HG03097 (cell line): Measurements from ENCODE around the gene HEATR5A.
"Not testable (repeated sequence)": the region's sequence is repeated elsewhere in the genome, so short reads cannot be mapped to it uniquely, and the experiment has no call there.

Experiments used
- ATAC-seq: cut with Tn5 transposase; IDR thresholded peaks from one replicate; pipeline ENCODE4 v1.9.1; 2021; ENCODE audit not compliant: unreplicated experiment, low FRiP score

The HEATR5A gene

DNA sequence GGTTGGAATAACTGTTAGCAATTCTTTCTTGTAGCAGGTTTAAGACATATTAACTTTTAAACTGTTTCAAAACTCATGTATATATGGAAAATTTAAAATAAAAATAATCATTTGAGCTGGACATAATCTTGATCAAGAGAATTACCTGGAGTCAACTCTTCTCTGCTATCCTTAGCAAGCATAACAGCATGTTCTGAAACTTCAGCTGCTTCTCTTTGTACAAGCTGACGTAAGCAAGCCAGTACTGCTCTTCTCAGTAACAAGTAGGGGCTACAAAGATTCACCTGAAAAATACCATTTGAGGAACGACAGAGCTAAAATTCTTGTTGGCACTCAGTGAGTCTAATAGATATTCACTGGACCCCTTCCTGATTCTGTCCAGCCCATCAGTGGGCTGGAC is 83.0 kb downstream of the HEATR5A start:
- ATAC-seq = no peak

DNA sequence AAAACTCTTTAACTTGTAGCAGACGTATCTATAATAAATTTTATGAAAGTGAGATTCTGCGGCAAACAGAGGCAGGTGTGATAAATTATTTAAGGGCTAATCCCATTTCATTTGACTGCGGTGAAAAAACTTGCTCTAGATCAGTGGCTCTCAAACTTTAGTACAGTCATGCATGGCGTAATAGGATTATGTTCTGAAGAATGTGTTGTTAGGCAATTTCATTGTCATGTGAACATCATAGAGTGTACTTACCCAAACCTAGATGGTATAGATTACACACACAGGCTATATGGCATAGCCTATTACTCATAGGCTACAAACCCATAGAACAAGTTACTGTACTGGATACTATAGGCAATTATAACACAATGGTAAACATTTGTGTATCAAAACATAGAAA is 83.7 kb downstream of the HEATR5A start:
- ATAC-seq = no peak

DNA sequence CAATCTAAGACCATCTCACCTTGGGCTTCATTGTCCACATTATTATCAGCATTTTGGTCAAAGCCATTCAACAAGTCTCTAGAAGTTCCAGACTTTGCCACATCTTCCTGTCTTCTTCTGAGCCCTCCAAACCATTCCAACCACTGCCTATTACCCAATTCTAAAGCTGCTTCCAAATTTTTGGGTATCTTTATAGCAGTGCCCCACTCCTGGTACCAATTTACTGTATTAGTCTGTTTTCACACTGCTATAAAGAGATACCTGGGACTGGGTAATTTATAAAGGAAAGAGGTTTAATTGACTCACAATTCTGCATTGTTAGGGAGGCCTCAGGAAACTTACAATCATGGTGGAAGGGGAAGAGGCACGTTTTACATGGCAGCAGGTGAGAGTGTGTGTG is 89.0 kb downstream of the HEATR5A start:
- not testable (repeated sequence) for ATAC-seq

DNA sequence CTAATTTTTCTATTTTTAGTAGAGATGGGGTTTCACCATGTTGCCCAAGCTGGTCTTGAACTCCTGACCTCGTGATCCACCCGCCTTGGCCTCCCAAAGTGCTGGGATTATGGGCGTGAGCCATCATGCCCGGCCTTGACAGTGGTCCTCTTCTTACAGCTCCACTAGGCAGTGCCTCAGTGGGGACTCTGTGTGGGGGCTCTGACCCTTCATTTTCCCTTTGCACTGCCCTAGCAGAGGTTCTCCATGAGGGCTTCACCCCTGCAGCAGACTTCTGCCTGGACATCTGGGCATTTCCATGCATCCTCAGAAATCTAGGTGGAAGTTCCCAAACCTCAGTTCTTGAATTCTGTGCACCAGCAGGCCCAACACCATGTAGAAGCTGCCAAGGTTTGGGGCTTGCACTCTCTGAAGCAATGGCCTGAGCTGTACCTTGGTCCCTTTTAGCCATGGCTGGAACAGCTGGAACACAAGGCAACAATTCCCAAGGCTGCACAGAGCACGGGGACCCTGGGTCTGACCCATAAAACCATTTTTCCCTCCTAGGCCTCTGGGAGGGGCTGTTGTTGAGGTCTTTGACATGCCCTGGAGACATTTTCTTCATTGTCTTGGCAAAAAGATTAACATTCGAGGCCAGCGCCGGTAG is 90.4 kb downstream of the HEATR5A start:
- ATAC-seq = not testable (repeated sequence)

DNA sequence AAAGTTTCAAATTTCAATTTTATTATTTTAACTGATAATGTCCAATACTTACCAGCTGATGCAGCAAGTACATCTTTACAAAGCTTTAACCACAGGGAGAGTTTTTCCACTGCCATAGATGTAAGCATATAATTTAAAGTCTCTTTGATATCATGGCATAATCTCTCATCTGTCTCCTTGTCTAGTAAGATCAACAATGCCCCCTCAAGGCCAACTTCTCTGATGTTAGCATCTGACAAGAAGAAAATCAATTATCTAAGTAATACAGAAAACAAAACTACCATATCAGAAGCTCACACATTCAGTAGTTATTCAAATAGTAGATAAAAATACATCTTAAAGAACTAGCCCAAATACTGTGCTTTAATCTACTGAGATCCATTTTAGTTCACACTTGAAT is 94.2 kb downstream of the HEATR5A start:
- ATAC-seq = no peak

DNA sequence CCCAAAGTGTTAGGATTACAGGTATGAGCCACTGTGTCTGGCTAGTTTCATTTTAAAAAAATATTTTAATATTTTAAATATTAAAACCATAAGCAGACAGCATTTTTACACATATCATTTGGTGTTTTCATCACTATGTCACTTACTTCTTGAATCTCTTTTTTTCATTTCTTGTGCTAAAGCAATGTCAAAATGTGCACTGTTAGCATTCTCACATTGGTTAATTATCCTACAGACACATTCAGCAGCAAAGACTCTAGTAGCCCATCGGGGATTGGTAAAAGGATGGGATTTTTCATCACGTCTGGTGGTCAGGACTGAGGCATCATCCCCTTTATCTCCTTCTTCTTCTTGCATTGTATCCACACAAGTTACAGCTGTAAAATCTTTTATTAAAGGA is 96.9 kb downstream of the HEATR5A start:
- ATAC-seq = no peak

DNA sequence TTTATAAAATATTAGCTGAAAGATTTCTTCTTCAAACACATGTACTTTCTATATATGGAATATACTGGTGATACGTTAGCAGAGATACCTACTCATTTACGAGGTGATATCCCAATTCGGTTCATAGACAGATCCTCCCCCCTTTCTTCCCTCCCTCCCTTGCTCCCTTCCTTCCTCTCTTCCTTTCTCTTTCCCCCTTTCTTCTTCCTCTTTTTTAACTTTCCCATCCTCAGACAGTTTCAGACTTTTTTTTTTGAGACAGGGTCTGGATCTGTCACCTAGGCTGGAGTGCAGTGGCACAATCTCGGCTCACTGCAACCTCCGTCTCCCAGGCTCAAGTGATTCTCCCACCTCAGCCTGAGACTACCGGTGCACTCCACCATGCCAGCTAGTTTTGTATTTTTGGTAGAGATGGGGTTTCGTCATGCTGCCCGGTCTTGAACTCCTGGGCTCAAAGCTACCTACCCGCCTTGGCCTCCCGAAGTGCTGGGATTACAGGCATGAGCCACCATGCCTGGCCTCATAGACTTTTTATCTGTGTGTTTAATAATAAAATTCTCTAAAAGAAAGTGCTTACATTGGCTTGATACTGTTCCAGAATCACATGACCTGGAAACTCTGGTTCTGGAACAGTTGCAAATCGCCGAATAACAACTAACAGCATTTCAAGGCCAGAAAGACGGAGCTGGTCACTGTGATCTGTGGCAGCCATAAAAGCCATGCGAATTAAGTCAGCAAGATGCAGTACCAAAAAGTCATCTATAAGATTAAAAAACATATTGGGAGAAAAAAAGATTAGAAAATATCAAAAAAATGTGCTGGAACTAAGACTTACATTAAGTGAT is 99.2 kb downstream of the HEATR5A start:
- no peak for ATAC-seq

DNA sequence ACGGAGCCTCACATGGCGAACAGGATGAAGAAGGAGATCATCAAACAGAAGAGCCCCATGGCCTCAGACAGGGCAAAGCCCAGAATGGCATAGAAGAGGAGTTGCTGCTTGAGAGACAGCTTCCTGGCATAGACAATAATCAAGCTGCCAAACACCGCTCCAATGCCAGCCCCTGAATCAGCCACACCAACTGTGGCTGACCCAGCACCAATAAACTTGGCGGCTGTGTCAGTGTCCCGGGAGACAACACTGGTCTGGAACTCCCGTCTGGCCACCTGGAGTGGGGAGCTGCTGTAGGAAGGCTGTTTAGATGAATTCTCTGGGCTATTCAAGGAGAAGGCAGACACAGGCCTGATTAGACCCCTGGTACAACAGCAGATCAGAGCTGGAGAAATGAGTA is 100.1 kb downstream of the HEATR5A start:
- no peak for ATAC-seq

DNA sequence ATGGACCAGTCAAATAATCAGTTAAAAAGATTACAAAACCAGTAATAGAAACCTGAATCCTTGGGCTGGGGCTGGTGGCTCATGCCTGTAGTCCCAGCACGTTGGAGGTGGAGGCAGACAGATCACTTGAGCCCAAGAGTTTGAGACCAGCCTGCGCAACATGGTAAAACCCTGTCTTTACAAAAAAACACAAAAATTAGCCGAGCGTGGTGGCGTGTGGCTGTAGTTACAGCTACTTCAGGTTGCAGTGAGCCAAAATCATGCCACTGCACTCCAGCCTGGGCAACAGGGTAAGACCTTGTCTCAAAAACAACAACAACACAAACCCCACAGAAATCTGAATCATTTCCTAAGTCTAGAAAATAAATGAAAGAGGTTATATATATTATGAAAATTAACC is 100.6 kb downstream of the HEATR5A start:
- no peak for ATAC-seq

DNA sequence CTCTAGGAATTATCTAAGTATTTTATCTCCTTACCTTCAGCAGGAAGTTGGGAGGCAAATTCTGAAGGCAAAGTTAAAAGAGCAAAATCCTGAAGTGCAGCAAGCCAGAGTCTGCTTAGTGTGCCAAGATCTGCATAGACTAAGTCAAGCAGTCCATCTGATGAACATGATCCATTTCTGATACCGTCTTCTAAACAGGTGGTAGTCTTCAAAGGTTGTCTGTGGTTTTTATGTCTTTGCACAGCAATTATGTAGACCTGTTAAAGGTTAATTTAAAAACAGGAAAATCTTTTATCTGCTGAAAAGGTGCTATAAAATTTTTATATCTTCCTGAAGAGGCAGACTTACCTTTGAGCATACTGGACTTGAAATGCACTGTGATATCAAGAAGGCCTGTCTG is 107.4 kb downstream of the HEATR5A start:
- ATAC-seq = no peak

DNA sequence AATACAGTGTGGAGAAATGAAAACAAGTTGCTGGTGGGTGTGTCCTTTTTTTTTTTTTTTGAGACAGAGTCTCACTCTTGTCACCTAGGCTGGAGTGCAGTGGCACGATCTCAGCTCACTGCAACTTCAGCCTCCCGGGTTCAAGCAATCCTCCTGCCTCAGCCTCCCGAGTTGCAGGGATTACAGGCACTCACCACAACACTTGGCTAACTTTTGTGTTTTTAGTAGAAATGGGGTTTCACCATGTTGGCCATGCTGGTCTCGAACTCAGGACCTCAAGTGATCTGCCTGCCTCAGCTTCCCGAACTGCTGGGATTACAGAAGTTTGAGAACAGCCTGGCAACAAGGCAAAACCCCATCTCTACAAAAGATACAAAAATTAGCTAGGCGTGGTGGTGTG is 108.0 kb downstream of the HEATR5A start:
- not testable (repeated sequence) for ATAC-seq

DNA sequence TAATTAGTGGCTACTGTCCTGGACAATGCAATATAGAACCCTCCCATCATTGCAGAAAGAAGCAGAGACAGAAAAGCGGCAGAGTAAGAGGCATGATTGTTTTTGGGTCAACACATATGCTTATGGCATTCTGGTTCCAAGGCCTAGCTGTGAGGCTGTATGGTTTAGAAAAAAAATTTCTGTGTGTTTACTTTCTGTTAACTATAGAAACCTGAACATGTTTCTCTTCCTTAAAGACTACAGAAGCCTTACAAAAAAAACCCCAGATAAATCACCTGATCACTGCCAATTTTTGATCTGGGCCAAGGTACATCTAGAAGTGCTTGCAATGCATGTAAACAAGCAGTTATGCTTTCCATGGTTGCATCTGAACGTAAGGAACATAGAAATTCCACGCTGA is 112.7 kb downstream of the HEATR5A start:
- no peak for ATAC-seq

DNA sequence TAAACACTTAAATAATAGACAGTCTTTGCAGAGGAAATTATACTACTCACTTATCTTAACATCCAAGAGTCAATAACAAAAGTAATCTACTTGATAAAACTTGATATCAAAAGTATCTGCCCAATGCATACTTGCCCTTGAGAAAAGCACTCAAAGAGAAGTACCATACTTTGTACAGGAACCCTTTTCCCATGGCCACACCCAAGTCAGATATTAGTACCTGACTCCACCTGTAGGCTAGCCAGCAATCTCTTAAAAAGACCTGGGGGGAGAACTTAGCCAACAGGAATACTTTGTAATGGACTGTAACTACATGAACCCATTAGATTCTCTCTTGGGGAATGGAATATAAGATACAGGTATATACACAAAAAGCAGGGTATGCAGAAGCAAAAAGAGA is 113.2 kb downstream of the HEATR5A start:
- no peak for ATAC-seq

DNA sequence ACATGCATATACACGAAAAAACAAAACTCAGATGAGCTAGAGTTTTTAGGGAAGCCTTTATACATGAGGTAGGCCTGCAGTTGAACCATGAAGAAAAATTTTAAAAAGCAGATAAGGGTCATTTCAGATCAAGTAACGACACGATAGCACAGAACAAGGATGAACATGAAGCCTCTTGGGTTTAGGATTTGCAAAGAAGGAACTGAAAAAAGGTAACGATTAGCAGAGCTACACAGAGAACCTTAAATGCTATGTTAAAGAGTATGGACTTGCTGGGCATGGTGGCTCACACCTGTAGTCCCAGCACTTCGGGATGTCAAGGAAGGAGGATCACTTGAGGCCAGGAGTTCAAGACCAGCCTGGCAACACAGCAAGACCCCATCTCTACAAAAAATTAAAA is 116.7 kb downstream of the HEATR5A start:
- no peak for ATAC-seq

DNA sequence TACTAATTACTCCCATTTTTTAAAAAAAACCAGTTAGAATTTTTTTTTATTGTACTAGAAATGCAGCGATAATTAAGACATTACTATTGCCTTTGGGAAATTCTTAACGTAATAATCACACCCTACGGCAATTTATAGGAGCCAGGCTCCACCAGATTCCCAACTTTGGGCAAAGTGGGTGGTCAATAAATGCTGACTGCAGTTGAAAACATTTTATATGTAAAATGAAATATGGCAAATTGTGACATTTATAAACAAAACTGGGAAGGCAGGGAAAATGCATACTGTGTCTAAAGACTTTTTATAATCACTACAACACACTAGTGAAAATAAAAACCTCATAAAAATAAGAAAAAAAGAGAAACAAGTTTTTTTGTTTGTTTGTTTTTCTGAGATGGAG is 119.5 kb downstream of the HEATR5A start:
- ATAC-seq = no peak

DNA sequence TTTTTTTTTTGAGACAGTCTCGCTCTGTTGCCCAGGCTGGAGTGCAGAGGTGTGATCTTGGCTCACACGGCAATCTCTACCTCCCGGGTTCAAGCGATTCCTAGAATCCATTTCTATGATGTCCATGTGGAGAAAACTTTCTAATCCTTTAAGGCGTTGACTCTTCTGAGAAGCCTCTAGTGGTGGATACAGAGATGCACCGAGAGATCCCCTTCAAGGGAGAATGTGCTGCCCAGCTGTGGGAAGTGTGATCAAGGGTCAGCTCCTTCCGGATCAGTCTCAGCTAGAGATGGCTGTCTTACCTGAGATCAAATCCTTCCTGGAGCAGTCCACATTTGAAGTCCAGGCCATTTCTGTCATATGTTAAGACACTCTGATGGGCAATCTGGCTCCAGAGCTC is 120.1 kb downstream of the HEATR5A start:
- ATAC-seq = no peak

DNA sequence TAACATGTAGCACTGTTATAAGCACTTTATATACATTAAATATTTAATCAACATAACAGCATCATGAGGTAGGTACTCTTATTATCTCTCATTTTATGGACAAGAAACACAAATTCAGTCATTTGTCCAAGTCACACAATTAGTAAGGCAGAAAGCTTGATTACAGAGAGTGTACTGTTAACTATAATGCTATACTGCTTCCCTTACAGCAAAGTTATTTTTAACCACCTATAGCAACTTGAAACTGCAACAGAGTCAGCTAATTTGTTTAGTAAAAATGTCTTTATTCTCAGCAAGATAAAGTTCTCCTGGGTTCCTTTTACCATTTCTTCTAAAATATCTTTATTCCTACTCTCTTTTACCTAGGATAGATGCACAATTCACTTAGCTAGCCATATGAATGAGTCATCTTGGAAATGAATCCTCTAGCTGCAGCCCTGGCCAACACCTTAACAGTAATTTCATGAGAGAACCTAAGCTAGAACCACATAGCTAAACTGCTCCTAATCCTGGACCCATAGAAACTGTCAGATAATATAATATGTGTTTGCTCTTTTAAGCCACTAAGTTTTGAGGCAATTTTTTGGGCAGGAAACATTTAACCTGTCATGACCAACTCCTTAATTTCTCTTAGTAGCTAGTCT is 122.5 kb downstream of the HEATR5A start:
- no peak for ATAC-seq

DNA sequence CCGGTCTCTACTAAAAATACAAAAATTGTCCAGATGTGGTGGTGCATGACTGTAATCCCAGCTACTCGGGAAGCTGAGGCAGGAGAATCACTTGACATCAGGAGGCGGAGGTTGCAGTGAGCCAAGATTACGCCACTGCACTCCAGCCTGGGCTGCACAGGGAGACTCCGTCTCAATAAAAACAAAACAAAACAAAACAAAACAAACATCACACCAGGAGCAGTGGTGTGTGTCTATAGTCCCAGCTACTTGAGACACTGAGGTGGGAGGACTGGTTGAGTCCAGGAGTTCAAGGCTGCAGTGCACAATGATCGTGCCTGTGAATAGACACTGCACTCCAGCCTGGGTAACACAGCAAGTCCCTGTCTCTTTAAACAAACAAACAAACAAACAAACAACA is 123.2 kb downstream of the HEATR5A start:
- no peak for ATAC-seq

DNA sequence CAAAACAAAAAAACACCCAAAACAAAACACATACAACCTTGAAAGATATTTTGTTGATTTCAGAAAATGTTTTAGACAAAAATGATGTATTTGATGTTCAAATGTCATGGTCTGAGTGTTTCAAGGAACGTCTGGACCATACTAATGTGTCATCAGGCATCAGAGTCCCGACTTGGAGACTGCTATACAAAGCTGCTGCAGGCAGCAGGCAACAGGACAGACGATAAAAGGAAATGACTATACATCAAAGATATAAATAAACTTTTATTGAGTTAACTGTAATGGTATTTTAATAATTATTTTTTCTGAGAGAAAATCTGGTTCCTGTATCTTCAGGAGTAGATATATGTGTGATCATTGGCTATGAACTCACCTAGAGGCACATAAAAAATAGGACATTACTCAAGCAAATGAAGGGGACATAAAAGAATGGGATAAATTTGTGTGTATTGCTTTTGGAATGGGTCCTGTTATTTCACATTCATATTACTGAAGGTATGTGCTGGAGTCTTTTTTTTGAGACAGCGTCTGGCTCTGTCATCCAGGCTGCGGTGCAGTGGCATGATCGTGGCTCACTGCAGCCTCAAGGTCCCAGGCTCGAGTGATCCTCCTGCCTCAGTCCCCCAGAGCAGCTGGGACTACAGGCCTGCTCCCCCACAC is 125.5 kb downstream of the HEATR5A start:
- ATAC-seq = no peak

DNA sequence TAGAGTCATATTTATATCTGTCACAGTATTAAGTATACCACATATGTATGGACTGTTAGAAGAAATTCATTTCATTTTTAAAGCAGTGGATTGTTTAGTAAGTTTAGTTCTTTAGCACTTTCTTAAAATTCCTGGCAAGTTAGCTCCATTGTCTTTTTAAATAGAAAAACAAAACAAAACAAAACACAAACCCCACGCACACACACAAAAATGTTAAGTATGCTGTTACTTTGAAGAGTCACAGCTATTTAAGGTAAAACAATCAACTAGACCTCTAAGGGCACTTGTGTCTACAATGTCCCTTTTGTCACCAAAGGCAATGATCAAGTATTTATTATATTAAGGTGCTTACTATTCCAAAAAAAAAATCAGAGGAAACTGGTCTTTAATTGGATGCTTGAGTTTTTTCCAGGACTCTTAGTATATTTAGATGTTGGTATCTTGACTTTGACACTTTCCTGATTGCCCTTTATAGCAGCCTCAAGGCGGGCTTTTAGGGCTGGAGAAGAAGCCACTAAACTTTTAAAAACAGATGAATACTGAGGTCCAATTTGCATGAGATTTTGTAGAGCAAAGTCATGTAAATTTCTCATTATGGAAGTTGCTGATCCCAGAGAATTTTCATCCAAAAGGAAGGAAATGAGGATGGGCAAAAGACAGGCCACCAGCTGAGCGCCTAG is 127.3 kb downstream of the HEATR5A start:
- ATAC-seq = no peak

DNA sequence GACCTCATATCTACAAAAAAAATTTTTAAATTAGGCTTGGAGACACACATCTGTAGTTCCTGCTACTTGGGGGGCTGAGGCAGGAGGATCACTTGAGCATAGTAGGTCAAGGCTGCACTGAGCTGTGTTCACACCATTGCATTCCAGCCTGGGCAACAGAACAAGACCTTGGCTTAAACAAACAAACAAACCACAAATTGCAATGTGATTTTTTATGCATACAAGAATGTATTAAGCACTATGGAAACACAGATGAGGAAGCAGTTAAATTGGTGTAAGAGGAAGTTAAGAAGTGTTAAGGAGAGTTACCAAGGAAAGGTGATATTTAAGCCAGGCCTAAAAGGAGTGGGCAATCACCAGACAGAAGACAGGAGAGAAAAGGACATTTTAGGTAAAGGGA is 129.1 kb downstream of the HEATR5A start:
- no peak for ATAC-seq
